Lung (tissue), 12 donors: Measurements from ENCODE around the gene TMEM181. TPM values are rescaled to one million over a fixed set of nuclear protein-coding genes. Genes with fewer than 3 reads are reported as not detected.

Source experiments
- ATAC-seq: fragments of 200-7000 bp; cut with Tn5 transposase; one replicate; pipeline ENCODE4 v1.9.1; 2020; ENCODE audit warnings: moderate number of reproducible peaks; ENCODE audit not compliant: insufficient read depth, low FRiP score
- DNase-seq, 3 donors: peaks; one replicate each; pipeline ENCODE4 v3.0.0-alpha.2; 2013 to 2017
- H3K27ac ChIP-seq, 2 donors: one replicate each; pipeline ENCODE4 v1.5.1; 2013; ENCODE audit warnings: mild to moderate bottlenecking in 2 of 2, moderate library complexity in 2 of 2, control low read depth in 1 of 2, inconsistent platforms in 1 of 2, low read depth in 1 of 2, low read length in 1 of 2
- H3K27me3 ChIP-seq, 3 donors: one replicate each; pipeline ENCODE4 v1.5.1; 2013; ENCODE audit warnings: low read length in 2 of 3; ENCODE audit not compliant: control insufficient read depth in 3 of 3, insufficient read depth in 3 of 3
- H3K36me3 ChIP-seq, 4 donors: one replicate each; pipeline ENCODE4 v1.5.1; 2013; ENCODE audit warnings: low read length in 4 of 4, mild to moderate bottlenecking in 1 of 4, moderate library complexity in 1 of 4; ENCODE audit not compliant: control insufficient read depth in 4 of 4, insufficient read depth in 4 of 4
- H3K4me1 ChIP-seq, 5 donors: one replicate each; pipeline ENCODE4 v1.5.1; 2013; ENCODE audit warnings: low read length in 5 of 5, mild to moderate bottlenecking in 2 of 5, moderate library complexity in 1 of 5; ENCODE audit not compliant: control insufficient read depth in 5 of 5, insufficient read depth in 5 of 5
- H3K4me3 ChIP-seq: one replicate; pipeline ENCODE4 v1.5.1; 2013; ENCODE audit warnings: mild to moderate bottlenecking, control low read depth, moderate library complexity
- H3K9ac ChIP-seq, 2 donors: one replicate each; pipeline ENCODE4 v1.5.1; 2013; ENCODE audit warnings: low read length in 2 of 2, control low read depth in 1 of 2; ENCODE audit not compliant: insufficient read depth in 1 of 2
- H3K9me3 ChIP-seq, 4 donors: one replicate each; pipeline ENCODE4 v1.5.1; 2013; ENCODE audit warnings: low read length in 3 of 4, mild to moderate bottlenecking in 1 of 4, moderate library complexity in 1 of 4; ENCODE audit not compliant: control insufficient read depth in 4 of 4, insufficient read depth in 3 of 4
- CTCF ChIP-seq: IDR thresholded peaks from 2 replicates; pipeline ENCODE4 v1.5.1; 2012; ENCODE audit warnings: mild to moderate bottlenecking; ENCODE audit errors: control extremely low read depth, extremely low read depth
- WGBS, 2 donors: extraction: QIAGEN DNeasy Blood & Tissue Kit; methylation state at CpG; one replicate each; pipeline ENCODE4 v1.1.7; 2013; 5-methylcytosine and 5-hydroxymethylcytosine counted together
- polyA plus RNA-seq, 2 donors: library from polyadenylated mRNA; stranded (reverse); fragments of 200-250 nt; gene quantifications; one replicate each; pipeline ENCODE4 v1.2.1, GENCODE V29; 2013
- total RNA-seq, 2 donors: library from RNA; depleted of rRNA in 1 of 2; stranded (reverse); fragments of >200 nt in 1 of 2; gene quantifications; one replicate each; pipeline ENCODE4 v1.2.1, GENCODE V29; 2014 to 2021
- donor health status: control.
- donor health status: control.
- donor health status: Bipolar disorder and iron deficiency.
- donor health status: healthy.
- donor health status: DM: yes; HTN: yes; CAD: no.

The TMEM181 gene
- total and polyA plus RNA-seq, 4 donors = 14.5 to 28.5 (median 20.5) TPM

- no peak overlapping the region for H3K9ac ChIP-seq
- TF ChIP-seq CTCF = no peak
- H3K27me3 ChIP-seq = peaks cover 0 to 5% (median 3%) of the 10 kb centered on the region in 3 donors
- 63 to 68% methylated on average over 7 of the region's 7 CpGs for WGBS, 2 donors
- no peak for ATAC-seq
- no peaks in the 10 kb centered on the region for H3K9me3 ChIP-seq
- H3K4me1 ChIP-seq = peaks cover 0 to 19% (median 4%) of the 10 kb centered on the region in 5 donors
- no peaks in the 10 kb centered on the region for H3K36me3 ChIP-seq
- H3K27ac ChIP-seq = no peak overlapping the region
- no peak overlapping the region for H3K4me3 ChIP-seq
- peak; percentile 68 to 87 (median 81) for DNase-seq
These were observed 20.5 kb upstream of the TMEM181 start for GRCh38 chr6:158539413-158539812.

GRCh38 chr6:158539881-158540280 lies 20.0 kb upstream of the TMEM181 start:
- Histone ChIP-seq H3K9me3 (no peaks in the 10 kb centered on the region), H3K27ac (no peak overlapping the region), H3K9ac (no peak overlapping the region), H3K36me3 (no peaks in the 10 kb centered on the region), H3K27me3 (peaks cover 0 to 5% (median 3%) of the 10 kb centered on the region in 3 donors), H3K4me3 (no peak overlapping the region), H3K4me1 (peaks cover 0 to 19% (median 4%) of the 10 kb centered on the region in 5 donors)
- 86 to 89% methylated on average over 6 of the region's 6 CpGs for WGBS, 2 donors
- TF ChIP-seq CTCF = no peak
- ATAC-seq (no peak), DNase-seq (no peak)

GRCh38 chr6:158543606-158544185 lies 16.2 kb upstream of the TMEM181 start:
- DNase-seq (no peak), ATAC-seq (no peak)
- Histone ChIP-seq H3K27ac (no peak overlapping the region), H3K9me3 (peaks cover 0 to 1% (median 0%) of the 10 kb centered on the region in 4 donors), H3K9ac (no peak overlapping the region), H3K4me3 (no peak overlapping the region), H3K4me1 (peaks cover 0 to 13% (median 0%) of the 10 kb centered on the region in 5 donors), H3K27me3 (peaks cover 0 to 2% (median 0%) of the 10 kb centered on the region in 3 donors), H3K36me3 (no peaks in the 10 kb centered on the region)
- WGBS, 2 donors = 87 to 89% methylated on average over 12 of the region's 12 CpGs
- TF ChIP-seq CTCF = no peak

- no peak overlapping the region for H3K27ac ChIP-seq
- WGBS, 2 donors = 89 to 94% methylated on average over 12 of the region's 12 CpGs
- peaks cover 0 to 1% (median 0%) of the 10 kb centered on the region in 4 donors for H3K9me3 ChIP-seq
- ATAC-seq (no peak), DNase-seq (peak in 1 of 3 donors; percentile 17)
- TF ChIP-seq CTCF = no peak
- H3K9ac ChIP-seq = no peak overlapping the region
- H3K4me3 ChIP-seq = no peak overlapping the region
- H3K36me3 ChIP-seq = no peaks in the 10 kb centered on the region
- no peaks in the 10 kb centered on the region for H3K27me3 ChIP-seq
- H3K4me1 ChIP-seq = peaks cover 0 to 7% (median 0%) of the 10 kb centered on the region in 5 donors
These were observed 15.5 kb upstream of the TMEM181 start for GRCh38 chr6:158544428-158544827.
